ENCODE measurements around the gene DCBLD1.

DCBLD1 gene

DNA sequence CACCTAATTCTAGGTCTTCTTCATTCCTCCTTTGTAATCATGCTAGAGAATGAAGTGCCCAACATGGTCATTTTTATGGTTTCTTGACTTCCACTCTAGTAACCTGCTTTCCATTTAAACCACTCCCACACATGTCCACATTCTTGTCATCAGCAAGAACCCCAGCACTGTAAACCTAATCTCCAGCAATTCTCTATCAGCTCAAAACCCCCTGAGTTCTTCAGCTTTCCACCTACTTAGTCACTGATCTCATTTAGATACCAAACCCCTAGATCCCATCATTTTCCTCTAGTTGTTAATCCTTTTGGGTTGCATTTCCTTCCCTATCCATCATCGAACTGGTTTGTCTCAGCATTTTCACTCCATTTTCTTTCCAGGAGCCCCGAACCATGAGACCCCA is 70.1 kb downstream of the DCBLD1 start:
- FAIRE-seq = no peak

DNA sequence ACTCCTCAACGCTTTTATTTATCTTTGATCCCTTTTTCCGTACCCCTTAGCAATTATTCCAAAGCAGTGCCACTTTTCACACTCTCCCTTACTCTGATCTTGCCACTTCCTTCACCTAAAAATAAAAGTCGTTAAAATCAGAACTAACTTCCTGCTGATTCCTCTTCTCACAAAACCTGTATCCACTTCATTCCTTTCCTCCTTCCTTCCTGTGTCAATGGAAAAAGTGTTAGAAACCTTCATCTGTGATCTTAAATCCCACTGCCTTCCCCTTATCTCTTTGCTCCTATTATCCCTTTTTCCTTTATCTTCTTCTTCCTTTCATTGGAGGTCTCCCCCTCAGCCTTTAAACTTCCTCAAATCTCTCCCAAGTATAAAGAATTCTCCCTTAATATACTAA is 70.7 kb downstream of the DCBLD1 start:
- FAIRE-seq = no peak
- no peak for TF ChIP-seq POLR2A (IDR thresholded peaks at IDR 0.05; ENCODE audit: low read depth, low read length)
- no peak for TF ChIP-seq TAF1 (IDR thresholded peaks at IDR 0.05; ENCODE audit: borderline replicate concordance, low read depth, low read length)
- TF ChIP-seq POLR2AphosphoS5 (IDR thresholded peaks at IDR 0.05; ENCODE audit: low read depth, low read length) = no peak
- DNase-seq (ENCODE audit: insufficient read length) = no peak

More for the DNA sequence above, 70.1 kb downstream of the DCBLD1 start:
- TF ChIP-seq TAF1 (IDR thresholded peaks at IDR 0.05; ENCODE audit: borderline replicate concordance, low read depth, low read length) = no peak
- no peak for TF ChIP-seq POLR2AphosphoS5 (IDR thresholded peaks at IDR 0.05; ENCODE audit: low read depth, low read length)
- no peak for TF ChIP-seq POLR2A (IDR thresholded peaks at IDR 0.05; ENCODE audit: low read depth, low read length)
- DNase-seq (ENCODE audit: insufficient read length) = no peak

DNA sequence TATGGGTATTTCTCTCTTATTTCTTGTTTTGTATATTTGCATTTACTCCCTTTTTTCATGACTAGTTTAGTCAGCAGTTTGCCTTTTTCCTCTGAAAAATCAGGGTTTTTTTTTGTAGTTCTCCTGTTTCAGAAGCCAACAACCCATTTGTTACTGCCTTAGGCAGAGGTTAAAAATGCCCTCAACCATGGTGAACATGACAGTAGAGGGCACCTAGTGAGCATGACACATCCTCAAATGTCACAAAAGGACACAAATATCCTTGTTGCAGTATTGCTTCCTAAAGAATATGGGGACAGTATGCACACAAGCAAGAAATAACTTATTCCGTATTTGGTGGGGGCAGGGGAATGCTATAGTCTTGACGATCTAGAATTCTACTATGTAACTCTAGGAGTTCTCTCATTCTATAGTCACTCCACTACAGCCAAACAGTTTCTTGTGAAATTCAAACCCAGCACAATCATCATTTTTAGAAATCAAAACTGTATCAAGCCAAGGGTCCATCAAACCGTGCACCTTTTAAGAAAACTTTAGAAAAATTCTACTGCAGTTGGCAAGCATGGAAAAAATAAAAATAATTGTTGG is 72.9 kb downstream of the DCBLD1 start:
- FAIRE-seq = peak; percentile 54
- no peak for TF ChIP-seq POLR2A (IDR thresholded peaks at IDR 0.05; ENCODE audit: low read depth, low read length)
- no peak for TF ChIP-seq POLR2AphosphoS5 (IDR thresholded peaks at IDR 0.05; ENCODE audit: low read depth, low read length)
- no peak for TF ChIP-seq TAF1 (IDR thresholded peaks at IDR 0.05; ENCODE audit: borderline replicate concordance, low read depth, low read length)
- no peak for DNase-seq (ENCODE audit: insufficient read length)

DNA sequence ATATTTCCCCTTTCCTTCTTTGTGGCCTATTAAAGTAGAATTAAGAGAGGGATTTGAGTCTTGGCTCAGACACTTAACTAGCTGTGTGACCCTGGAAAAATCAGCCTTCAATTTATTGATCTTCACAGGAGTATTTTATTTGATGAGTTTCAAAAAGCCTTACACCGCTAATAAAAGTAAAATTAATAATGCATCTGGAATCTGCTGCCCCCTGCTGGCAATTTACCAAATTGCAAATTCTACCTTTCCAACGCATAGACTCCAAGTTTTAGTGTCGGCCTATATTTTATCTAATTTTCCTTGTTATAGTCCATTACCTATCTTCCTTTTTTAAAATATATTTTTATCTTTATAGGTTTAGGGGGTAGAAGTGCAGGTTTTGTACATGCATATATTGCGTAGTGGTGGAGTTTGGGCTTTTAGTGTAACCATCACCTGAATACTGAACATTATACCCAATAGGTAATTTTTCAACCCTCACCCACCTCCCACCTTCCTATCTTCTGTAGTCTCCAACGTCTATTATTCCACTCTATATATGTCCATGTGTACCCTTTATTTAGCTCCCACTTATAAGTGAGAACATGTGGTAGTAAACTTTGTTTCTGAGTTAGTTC is 73.5 kb downstream of the DCBLD1 start:
- TF ChIP-seq POLR2AphosphoS5 (IDR thresholded peaks at IDR 0.05; ENCODE audit: low read depth, low read length) (no peak), POLR2A (IDR thresholded peaks at IDR 0.05; ENCODE audit: low read depth, low read length) (no peak), TAF1 (IDR thresholded peaks at IDR 0.05; ENCODE audit: borderline replicate concordance, low read depth, low read length) (no peak)
- DNase-seq (ENCODE audit: insufficient read length) (no peak), FAIRE-seq (peak; percentile 70)

DNA sequence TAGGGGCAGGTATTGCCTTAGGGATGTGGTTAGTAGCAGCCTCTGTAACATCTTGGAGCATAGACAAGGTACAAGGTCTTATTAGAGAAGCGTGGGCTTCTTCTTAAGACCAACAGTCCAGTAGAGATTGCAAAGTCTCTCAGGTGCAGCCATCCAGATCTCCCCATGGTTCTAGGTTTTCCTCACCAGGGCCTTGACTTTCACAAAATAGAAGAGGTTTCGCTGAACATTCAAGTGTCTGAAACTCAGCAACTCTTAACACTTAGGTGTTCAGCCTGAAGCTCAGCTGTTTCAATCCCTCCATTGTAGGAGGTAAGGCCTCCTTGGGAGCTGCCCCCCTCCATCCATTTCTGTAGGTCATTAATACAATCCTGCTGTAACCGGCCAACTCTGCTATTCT is 75.5 kb downstream of the DCBLD1 start:
- DNase-seq (ENCODE audit: insufficient read length) = no peak
- TF ChIP-seq TAF1 (IDR thresholded peaks at IDR 0.05; ENCODE audit: borderline replicate concordance, low read depth, low read length) (no peak), POLR2AphosphoS5 (IDR thresholded peaks at IDR 0.05; ENCODE audit: low read depth, low read length) (no peak), POLR2A (IDR thresholded peaks at IDR 0.05; ENCODE audit: low read depth, low read length) (no peak)
- FAIRE-seq = no peak

DNA sequence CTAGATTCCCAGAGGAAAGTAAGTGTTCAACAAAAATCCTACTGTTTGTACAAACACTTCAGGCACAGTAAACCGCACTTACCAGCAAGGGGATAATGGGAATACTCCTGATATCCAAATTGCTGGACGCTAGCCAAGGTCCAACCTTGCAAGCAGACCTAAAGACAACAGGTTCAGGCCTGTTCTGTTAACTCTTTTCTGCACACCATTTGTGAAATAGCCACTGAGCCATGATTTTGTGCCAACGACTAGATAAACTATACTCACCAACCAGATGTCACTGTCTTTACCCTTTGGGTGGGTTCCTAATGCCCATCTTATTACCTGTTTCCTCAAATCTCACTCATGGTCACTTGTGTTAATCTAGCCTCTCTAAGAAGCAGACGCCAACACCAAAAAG is 76.3 kb downstream of the DCBLD1 start:
- DNase-seq (ENCODE audit: insufficient read length) (no peak), FAIRE-seq (no peak)
- TF ChIP-seq POLR2A (IDR thresholded peaks at IDR 0.05; ENCODE audit: low read depth, low read length) (no peak), TAF1 (IDR thresholded peaks at IDR 0.05; ENCODE audit: borderline replicate concordance, low read depth, low read length) (no peak), POLR2AphosphoS5 (IDR thresholded peaks at IDR 0.05; ENCODE audit: low read depth, low read length) (no peak)

DNA sequence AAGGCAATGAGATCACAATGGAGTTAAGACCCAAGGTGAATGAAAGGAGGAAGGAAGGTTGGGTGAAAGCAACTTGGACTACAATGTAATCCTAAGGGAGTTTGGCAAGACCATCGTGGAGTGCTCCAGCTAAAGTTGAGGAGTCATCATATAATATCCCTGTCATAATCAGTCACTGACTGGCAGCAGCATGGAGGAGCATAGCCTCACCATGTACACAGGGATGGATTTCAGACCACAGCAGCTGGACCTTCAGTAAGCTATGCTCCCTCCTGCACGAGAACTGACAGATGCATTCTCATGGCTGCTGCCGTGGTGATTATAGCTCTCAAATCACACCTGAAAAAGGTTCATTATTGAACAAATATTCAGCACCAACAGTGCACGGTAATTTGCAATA is 76.8 kb downstream of the DCBLD1 start:
- TF ChIP-seq TAF1 (IDR thresholded peaks at IDR 0.05; ENCODE audit: borderline replicate concordance, low read depth, low read length) = no peak
- TF ChIP-seq POLR2AphosphoS5 (IDR thresholded peaks at IDR 0.05; ENCODE audit: low read depth, low read length) = no peak
- no peak for TF ChIP-seq POLR2A (IDR thresholded peaks at IDR 0.05; ENCODE audit: low read depth, low read length)
- FAIRE-seq (no peak), DNase-seq (ENCODE audit: insufficient read length) (no peak)

DNA sequence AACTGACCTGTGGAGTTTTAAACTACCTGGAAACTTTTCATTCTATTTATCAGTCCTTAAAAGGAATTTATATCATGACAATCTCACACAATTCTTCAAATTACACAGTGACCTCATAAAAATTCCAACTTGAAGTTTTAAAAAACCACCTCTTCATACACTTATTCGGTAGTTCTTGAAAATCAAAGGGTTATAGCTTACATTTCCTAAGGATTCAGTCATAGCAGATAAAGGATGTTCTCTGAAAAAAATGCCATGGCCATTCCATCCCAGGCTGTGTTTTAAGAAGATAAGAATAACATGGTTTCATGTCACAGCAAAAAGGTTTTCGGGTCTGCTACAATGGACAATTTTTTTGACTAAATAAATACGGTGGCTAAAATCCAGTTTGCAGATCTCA is 78.7 kb downstream of the DCBLD1 start:
- DNase-seq (ENCODE audit: insufficient read length) = no peak
- FAIRE-seq = no peak
- TF ChIP-seq TAF1 (IDR thresholded peaks at IDR 0.05; ENCODE audit: borderline replicate concordance, low read depth, low read length) (no peak), POLR2AphosphoS5 (IDR thresholded peaks at IDR 0.05; ENCODE audit: low read depth, low read length) (no peak), POLR2A (IDR thresholded peaks at IDR 0.05; ENCODE audit: low read depth, low read length) (no peak)

DNA sequence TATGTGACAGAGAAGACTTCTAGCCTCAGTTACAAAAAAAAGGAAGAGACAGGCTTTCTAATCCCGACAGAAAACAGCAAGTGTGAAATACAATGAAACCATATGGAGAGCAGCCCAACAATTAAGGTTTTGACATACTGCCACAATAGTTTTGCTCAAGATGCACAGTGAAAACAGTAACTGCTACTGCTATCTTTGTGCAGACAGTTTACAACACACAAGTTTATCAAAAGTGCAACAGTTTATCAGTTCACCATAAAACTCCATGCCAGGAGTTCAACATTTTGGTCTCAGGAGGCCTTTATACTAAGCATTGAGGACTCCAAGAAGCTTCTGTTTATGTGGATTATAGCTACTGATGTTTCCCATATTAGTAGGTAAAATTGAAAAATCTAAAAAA is 82.2 kb downstream of the DCBLD1 start:
- no peak for TF ChIP-seq POLR2AphosphoS5 (IDR thresholded peaks at IDR 0.05; ENCODE audit: low read depth, low read length)
- TF ChIP-seq TAF1 (IDR thresholded peaks at IDR 0.05; ENCODE audit: borderline replicate concordance, low read depth, low read length) = no peak
- TF ChIP-seq POLR2A (IDR thresholded peaks at IDR 0.05; ENCODE audit: low read depth, low read length) = no peak
- no peak for FAIRE-seq
- DNase-seq (ENCODE audit: insufficient read length) = no peak

DNA sequence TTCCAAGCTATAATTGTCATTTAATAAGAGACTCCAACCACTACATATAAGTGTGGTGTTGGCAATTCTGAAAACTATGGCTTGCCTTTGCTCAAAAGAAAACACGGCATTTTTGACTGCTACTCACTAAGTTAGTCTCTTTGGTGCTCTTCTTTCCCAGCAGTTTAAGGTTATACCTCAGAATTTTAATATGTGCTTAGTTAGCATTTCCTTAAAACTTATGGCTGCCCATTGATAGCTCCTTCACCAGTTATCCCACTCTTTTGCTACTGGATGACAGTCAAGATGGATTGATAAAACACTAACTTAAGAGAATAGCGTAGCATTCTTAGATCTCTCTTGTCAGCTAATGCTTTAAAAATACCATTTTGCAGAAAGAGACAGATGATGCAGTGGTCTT is 85.8 kb downstream of the DCBLD1 start:
- DNase-seq (ENCODE audit: insufficient read length) = no peak
- TF ChIP-seq TAF1 (IDR thresholded peaks at IDR 0.05; ENCODE audit: borderline replicate concordance, low read depth, low read length) (no peak), POLR2A (IDR thresholded peaks at IDR 0.05; ENCODE audit: low read depth, low read length) (no peak), POLR2AphosphoS5 (IDR thresholded peaks at IDR 0.05; ENCODE audit: low read depth, low read length) (no peak)

DNA sequence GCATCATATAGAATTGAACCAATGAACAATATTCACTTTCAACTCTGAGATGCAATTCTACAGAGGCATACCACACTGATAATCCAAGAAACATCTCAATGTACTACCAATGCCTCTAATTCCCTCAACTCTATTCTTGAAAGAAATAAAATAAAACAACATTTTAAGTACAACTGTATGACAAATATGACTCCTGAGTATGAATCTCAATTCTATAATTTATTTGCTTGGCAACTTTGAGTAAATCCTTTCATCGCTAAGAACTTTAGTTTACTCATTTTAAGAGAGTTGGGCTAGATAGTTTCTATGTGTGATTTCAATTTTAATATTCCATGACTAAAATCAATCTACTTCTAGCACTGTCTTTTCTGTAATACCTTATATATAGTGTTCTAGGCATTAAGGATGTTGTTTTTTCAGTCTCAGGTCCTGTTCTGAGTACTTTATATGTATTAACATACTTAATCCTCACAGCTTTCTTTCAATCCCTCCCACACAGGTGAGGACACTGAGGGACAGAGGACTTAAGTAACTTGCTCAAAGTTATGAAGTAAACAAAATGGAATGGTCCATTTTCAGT is 86.4 kb downstream of the DCBLD1 start:
- TF ChIP-seq POLR2AphosphoS5 (IDR thresholded peaks at IDR 0.05; ENCODE audit: low read depth, low read length) (no peak), TAF1 (IDR thresholded peaks at IDR 0.05; ENCODE audit: borderline replicate concordance, low read depth, low read length) (no peak), POLR2A (IDR thresholded peaks at IDR 0.05; ENCODE audit: low read depth, low read length) (no peak)
- FAIRE-seq = no peak

More for the DNA sequence above, 85.8 kb downstream of the DCBLD1 start:
- FAIRE-seq = no peak

More for the DNA sequence above, 86.4 kb downstream of the DCBLD1 start:
- DNase-seq (ENCODE audit: insufficient read length) = no peak

All from GM12892 (cell line).